Measurements from ENCODE around the gene PCBP3. TPM values are rescaled to one million over a fixed set of nuclear protein-coding genes. Genes with fewer than 3 reads are reported as not detected.

PCBP3 gene
- polyA plus RNA-seq, 1 donor (not counting 4 experiments of a cell fraction or from before 2014, with no cell fraction given), result 0.25 TPM

GRCh38 chr21:45834821-45835293 is 191.3 kb downstream of the PCBP3 start:
- Histone ChIP-seq H3K9ac (ENCODE audit: control insufficient read depth, extremely low read depth, insufficient read depth, low read length) (no peak overlapping the region), H3K9me3 (ENCODE audit: control insufficient read depth, low read depth, low read length) (no peaks in the 10 kb centered on the region), H3K36me3 (ENCODE audit: control insufficient read depth in 2 of 2, extremely low read depth in 1 of 2, insufficient read depth in 2 of 2, low read length in 2 of 2) (no peaks in the 10 kb centered on the region), H3K9me1 (ENCODE audit: control insufficient read depth, extremely low read depth, insufficient read depth, low read length) (no peaks in the 10 kb centered on the region), H3K4me1 (ENCODE audit: control insufficient read depth, extremely low read depth, insufficient read depth, low read length) (peaks cover 9% of the 10 kb centered on the region), H3K79me2 (ENCODE audit: control insufficient read depth, insufficient read depth, low read length) (no peaks in the 10 kb centered on the region), H3K4me3 (ENCODE audit: control insufficient read depth in 2 of 3, extremely low read depth in 1 of 3, insufficient read depth in 2 of 3, low read depth in 1 of 3, low read length in 3 of 3) (no peak overlapping the region), H3K4me2 (ENCODE audit: control insufficient read depth, extremely low read depth, insufficient read depth, low read depth, low read length) (no peak overlapping the region), H3K27ac (ENCODE audit: control insufficient read depth, insufficient read depth, low read length) (no peak overlapping the region), H4K20me1 (ENCODE audit: control insufficient read depth, extremely low read depth, insufficient read depth, low read length) (no peaks in the 10 kb centered on the region), H3K27me3 (ENCODE audit: control insufficient read depth, extremely low read depth, insufficient read depth, low read length) (no peaks in the 10 kb centered on the region), H2AFZ (ENCODE audit: control insufficient read depth, low read length) (no peak overlapping the region)
- FAIRE-seq (no peak), DNase-seq (ENCODE audit: low read depth, low spot score) (no peak)
- dilution Hi-C loops (cut with MboI; ENCODE audit: extremely low pct_ligation_motif_present, low sequenced_read_pairs), result no loop called here
- TF ChIP-seq CTCF (optimal IDR thresholded peaks at IDR 0.05 in 1 of 3, IDR thresholded peaks at IDR 0.05 in 1 of 3, conservative IDR thresholded peaks at IDR 0.05 in 1 of 3; ENCODE audit: extremely low read depth in 1 of 3, insufficient read depth in 2 of 3, low read length in 3 of 3) (no peak), EZH2 (IDR thresholded peaks at IDR 0.05; ENCODE audit: low read length) (no peak)

DNA sequence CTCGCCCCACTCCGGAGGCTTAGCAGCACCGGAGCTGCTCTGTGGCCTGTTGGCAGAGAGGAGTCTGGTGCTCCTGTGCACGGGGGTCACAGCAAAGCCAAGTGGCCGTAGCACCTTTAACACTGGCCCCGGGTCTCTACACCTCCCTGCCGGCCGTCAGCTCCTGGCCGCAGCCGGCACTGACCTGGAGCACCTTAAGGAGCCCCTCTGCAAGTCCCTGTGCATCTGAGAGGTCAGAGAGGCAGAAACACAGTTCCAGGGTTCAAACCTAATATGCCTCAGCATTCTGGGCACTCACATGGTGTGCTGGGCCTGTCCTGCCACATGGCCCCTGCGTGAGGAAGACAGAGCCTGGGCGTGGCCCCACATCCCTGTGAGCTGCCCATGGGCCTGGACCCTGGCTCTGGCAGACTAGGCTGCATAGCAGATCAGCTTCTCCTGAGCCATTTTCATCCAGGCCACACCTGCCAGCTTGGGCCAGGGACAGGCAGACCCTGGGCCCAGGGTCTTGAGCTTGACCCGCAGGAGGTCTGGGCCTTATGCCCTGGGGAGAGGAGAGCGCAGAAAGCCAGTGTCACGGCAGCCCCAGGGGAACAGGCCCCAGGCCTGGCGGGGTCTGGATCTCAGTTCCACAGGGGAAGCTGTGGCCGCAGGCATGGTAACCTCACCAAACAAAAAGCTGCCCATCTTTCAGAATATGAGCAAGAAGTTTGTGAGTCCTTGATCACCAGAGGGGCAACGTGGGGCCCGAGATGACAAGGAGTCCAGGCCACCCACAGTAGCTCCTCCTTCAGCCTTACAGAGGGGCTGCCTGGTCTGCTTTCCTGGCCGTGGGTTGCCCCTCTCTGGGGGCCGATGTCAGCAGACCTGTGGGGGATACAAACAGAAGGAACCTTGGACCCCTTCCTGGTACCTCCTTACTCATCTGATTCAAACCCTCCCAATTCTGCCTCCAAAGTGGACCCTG is 192.1 kb downstream of the PCBP3 start:
- H3K27me3 ChIP-seq (ENCODE audit: control insufficient read depth, extremely low read depth, insufficient read depth, low read length), result no peaks in the 10 kb centered on the region
- H3K4me2 ChIP-seq (ENCODE audit: control insufficient read depth, extremely low read depth, insufficient read depth, low read depth, low read length), result no peak overlapping the region
- TF ChIP-seq CTCF (optimal IDR thresholded peaks at IDR 0.05 in 1 of 3, IDR thresholded peaks at IDR 0.05 in 1 of 3, conservative IDR thresholded peaks at IDR 0.05 in 1 of 3; ENCODE audit: extremely low read depth in 1 of 3, insufficient read depth in 2 of 3, low read length in 3 of 3), result no peak
- TF ChIP-seq EZH2 (IDR thresholded peaks at IDR 0.05; ENCODE audit: low read length), result no peak
- DNase-seq (ENCODE audit: low read depth, low spot score) (no peak), FAIRE-seq (no peak)
- H3K27ac ChIP-seq (ENCODE audit: control insufficient read depth, insufficient read depth, low read length), result no peak overlapping the region
- H3K36me3 ChIP-seq (ENCODE audit: control insufficient read depth in 2 of 2, extremely low read depth in 1 of 2, insufficient read depth in 2 of 2, low read length in 2 of 2), result no peaks in the 10 kb centered on the region
- dilution Hi-C loops (cut with MboI; ENCODE audit: extremely low pct_ligation_motif_present, low sequenced_read_pairs), result no loop called here
- H3K4me3 ChIP-seq (ENCODE audit: control insufficient read depth in 2 of 3, extremely low read depth in 1 of 3, insufficient read depth in 2 of 3, low read depth in 1 of 3, low read length in 3 of 3), result no peak overlapping the region
- no peaks in the 10 kb centered on the region for H4K20me1 ChIP-seq (ENCODE audit: control insufficient read depth, extremely low read depth, insufficient read depth, low read length)
- H3K9me3 ChIP-seq (ENCODE audit: control insufficient read depth, low read depth, low read length), result peaks cover 1% of the 10 kb centered on the region
- no peak overlapping the region for H2AFZ ChIP-seq (ENCODE audit: control insufficient read depth, low read length)
- no peaks in the 10 kb centered on the region for H3K9me1 ChIP-seq (ENCODE audit: control insufficient read depth, extremely low read depth, insufficient read depth, low read length)
- H3K4me1 ChIP-seq (ENCODE audit: control insufficient read depth, extremely low read depth, insufficient read depth, low read length), result peaks cover 9% of the 10 kb centered on the region
- no peaks in the 10 kb centered on the region for H3K79me2 ChIP-seq (ENCODE audit: control insufficient read depth, insufficient read depth, low read length)
- no peak overlapping the region for H3K9ac ChIP-seq (ENCODE audit: control insufficient read depth, extremely low read depth, insufficient read depth, low read length)
